Measurements from ENCODE around the gene MMD. TPM values are rescaled to one million over a fixed set of nuclear protein-coding genes. Genes with fewer than 3 reads are reported as not detected.
A peak's percentile ranks its signal among the peaks of the same experiment; 100 is the strongest.

Gene MMD
- total and polyA plus RNA-seq, 9 of the 15 experiments (the other 6 are each of a cell fraction or from before 2014, with no cell fraction given), result 3.1 to 18.9 (median 10.7) TPM

- Histone ChIP-seq H2AFZ (ENCODE audit: low read depth, low read length) (peak overlapping the region; percentile 27; the same call in 1 of the 2 replicates), H3K9ac (ENCODE audit: insufficient read depth in 1 of 2, low read depth in 2 of 2, low read length in 2 of 2) (no peak overlapping the region), H3K9me1 (ENCODE audit: control insufficient read depth, insufficient read depth, low read length) (no peaks in the 10 kb centered on the region), H3K36me3 (ENCODE audit: control insufficient read depth, insufficient read depth, low read length) (no peaks in the 10 kb centered on the region), H3K4me3 (no peak overlapping the region), H3K4me2 (ENCODE audit: insufficient read depth, low read length) (no peak overlapping the region), H3K27me3 (ENCODE audit: control insufficient read depth in 2 of 2, insufficient read depth in 2 of 2, low read length in 2 of 2) (no peaks in the 10 kb centered on the region), H3K9me3 (replicated peaks; ENCODE audit: control insufficient read depth, insufficient read depth, low read depth, low read length) (no peaks in the 10 kb centered on the region), H3K27ac (ENCODE audit: extremely low read depth, low read depth, low read length) (no peak overlapping the region), H3K4me1 (replicated peaks in 1 of 2; ENCODE audit: control insufficient read depth in 2 of 2, insufficient read depth in 2 of 2, low read length in 2 of 2) (peaks cover 18 to 62% of the 10 kb centered on the region in 2 experiments), H4K20me1 (replicated peaks; ENCODE audit: control insufficient read depth, insufficient read depth, low read length) (no peaks in the 10 kb centered on the region), H3K79me2 (ENCODE audit: control insufficient read depth, insufficient read depth, low read length) (no peaks in the 10 kb centered on the region)
- ATAC-seq, result no peak
- 42% methylated on average over 4 of the region's 4 CpGs for WGBS (ENCODE audit: insufficient coverage, low coverage, missing lambda C conversion rate)
- DNase-seq (ENCODE audit: extremely low read depth in 1 of 4, low spot score in 3 of 4), result no peak
- in situ Hi-C loops (cut with MboI) (no loop called here), intact Hi-C loops (cut with micrococcal nuclease) (no loop called here)
- CTCF ChIA-PET (ENCODE audit: low intra/inter-chr PET ratio), result no interaction called here
- BruUV-seq (replicated peaks), result no TSS peak
- peak; percentile 11 for FAIRE-seq
- POLR2A ChIA-PET, result interaction anchor here (0.6 kb wide), 1 partner anchor 1205 kb away, joined by 3 read pairs; no protein-coding TSS in a partner anchor
- TF ChIP-seq DDX20 (tag; IDR thresholded peaks at IDR 0.05; ENCODE audit: low read depth) (no peak), ADNP (tag; IDR thresholded peaks at IDR 0.05) (no peak), CEBPB (tag; IDR thresholded peaks at IDR 0.05) (peak; percentile 87), ZNF143 (CRISPR knock-in tag; IDR thresholded peaks at IDR 0.05) (no peak), GABPB2 (CRISPR knock-in tag; conservative IDR thresholded peaks at IDR 0.05) (no peak), E2F3 (CRISPR knock-in tag; IDR thresholded peaks at IDR 0.05) (no peak), GTF2F1 (IDR thresholded peaks at IDR 0.05; ENCODE audit: low read depth, low read length) (no peak), ZNF318 (IDR thresholded peaks at IDR 0.05; ENCODE audit: borderline replicate concordance in 1 of 2, low read depth in 1 of 2) (no peak), RBM34 (IDR thresholded peaks at IDR 0.05; ENCODE audit: borderline replicate concordance, insufficient read depth, low read length) (no peak), KDM5B (IDR thresholded peaks at IDR 0.05; ENCODE audit: insufficient replicate concordance, low read depth, low read length) (no peak), GATA2 (CRISPR knock-in tag; IDR thresholded peaks at IDR 0.05) (peak; percentile 50; the same call in 1 of the 2 replicates), SMARCA4 (IDR thresholded peaks at IDR 0.05) (0 out of 2 replicates have a peak, but pooled peaks have one; percentile 30), MLLT1 (IDR thresholded peaks at IDR 0.05) (no peak), RBM15 (IDR thresholded peaks at IDR 0.05; ENCODE audit: insufficient read depth, low read length) (no peak), RFX5 (IDR thresholded peaks at IDR 0.05; ENCODE audit: low read depth, low read length) (no peak)
These were observed 27.0 kb upstream of the MMD start for GRCh38 chr17:55448681-55449080.

Measured in K562 (cell line).